ENCODE data around the gene USF1.
"Not testable (repeated sequence)": the region's sequence is repeated elsewhere in the genome, so short reads cannot be mapped to it uniquely, and the experiment has no call there.

USF1 gene

GRCh38 chr1:161019751-161020495 lies 25.9 kb downstream of the USF1 start:
- peak; percentile 45 for DNase-seq (ENCODE audit: low spot score)

DNA sequence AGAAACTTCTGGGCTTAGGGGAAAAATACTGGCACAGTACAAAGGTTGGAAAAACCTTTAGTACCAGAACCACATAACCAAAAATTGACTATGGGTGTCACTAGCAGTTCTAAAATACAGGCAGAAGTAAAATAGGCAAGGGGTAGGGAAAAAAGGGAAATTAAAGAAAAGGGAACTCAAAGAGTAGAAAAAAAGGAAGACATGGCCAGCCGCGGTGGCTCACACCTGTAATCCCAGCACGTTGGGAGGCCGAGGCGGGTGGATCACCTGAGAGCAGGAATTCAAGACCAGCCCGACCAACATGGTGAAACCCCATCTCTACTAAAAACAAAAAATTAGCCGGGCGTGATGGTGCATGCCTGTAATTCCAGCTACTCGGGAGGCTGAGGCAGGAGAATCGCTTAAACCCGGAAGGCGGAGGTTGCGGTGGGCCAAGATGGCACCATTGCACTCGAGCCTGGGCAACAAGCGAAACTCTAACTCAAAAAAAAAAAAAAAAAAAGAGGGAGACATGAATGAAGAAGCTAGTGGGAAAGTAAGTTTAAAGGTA lies 26.6 kb downstream of the USF1 start:
- DNase-seq (ENCODE audit: low spot score) = not testable (repeated sequence)

DNA sequence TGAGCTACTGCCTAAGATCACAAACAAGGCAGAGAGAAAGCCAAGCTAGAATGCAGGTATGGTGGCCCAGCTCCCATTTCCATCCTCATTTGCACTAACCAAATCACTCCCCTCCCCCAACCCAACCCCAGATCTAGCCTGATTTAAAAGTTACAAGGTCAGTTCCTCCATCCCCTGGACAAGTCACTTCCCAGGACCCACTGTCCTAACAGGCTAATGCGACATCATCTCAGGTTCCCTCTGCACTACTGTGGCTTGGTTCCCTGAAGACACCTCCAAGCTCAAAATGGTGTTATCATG lies 27.2 kb downstream of the USF1 start:
- DNase-seq (ENCODE audit: low spot score) = no peak

- DNase-seq (ENCODE audit: low spot score) = no peak
Observed at GRCh38 chr1:161017756-161018630, 27.8 kb downstream of the USF1 start.

- DNase-seq (ENCODE audit: low spot score) = not testable (repeated sequence)
Observed at GRCh38 chr1:161017181-161017580, 28.6 kb downstream of the USF1 start.

DNA sequence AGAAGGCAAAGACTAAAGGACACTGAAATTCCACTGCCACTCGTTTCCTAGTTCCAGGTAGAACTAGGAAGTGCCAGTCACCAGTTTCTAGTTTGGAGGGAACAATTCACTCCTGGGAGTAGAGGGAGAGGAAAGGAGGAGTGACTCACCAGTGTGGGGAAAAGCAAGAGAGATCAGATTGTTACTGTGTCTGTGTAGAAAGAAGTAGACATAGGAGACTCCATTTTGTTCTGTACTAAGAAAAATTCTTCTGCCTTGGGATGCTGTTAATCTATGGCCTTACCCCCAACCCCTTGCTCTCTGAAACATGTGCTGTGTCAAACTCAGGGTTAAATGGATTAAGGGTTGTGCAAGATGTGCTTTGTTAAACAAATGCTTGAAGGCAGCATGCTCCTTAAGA lies 29.1 kb downstream of the USF1 start:
- DNase-seq (ENCODE audit: low spot score) = not testable (repeated sequence)

GRCh38 chr1:161013488-161014230 lies 32.1 kb downstream of the USF1 start:
- peak; percentile 79 for DNase-seq (ENCODE audit: low spot score)

GRCh38 chr1:161013131-161013487 lies 32.7 kb downstream of the USF1 start:
- DNase-seq (ENCODE audit: low spot score) = no peak

GRCh38 chr1:161012420-161012819 lies 33.4 kb downstream of the USF1 start:
- DNase-seq (ENCODE audit: low spot score) = no peak

- DNase-seq (ENCODE audit: low spot score) = no peak
Observed at GRCh38 chr1:161009602-161010211, 36.1 kb downstream of the USF1 start.

GRCh38 chr1:161008869-161009510 lies 36.8 kb downstream of the USF1 start:
- DNase-seq (ENCODE audit: low spot score) = no peak

GRCh38 chr1:161007369-161007768 lies 38.4 kb downstream of the USF1 start:
- no peak for DNase-seq (ENCODE audit: low spot score)

GRCh38 chr1:161006563-161006962 lies 39.2 kb downstream of the USF1 start:
- no peak for DNase-seq (ENCODE audit: low spot score)

GRCh38 chr1:161001525-161001924 lies 44.3 kb downstream of the USF1 start:
- DNase-seq (ENCODE audit: low spot score) = no peak

GRCh38 chr1:161000736-161001480 lies 44.9 kb downstream of the USF1 start:
- DNase-seq (ENCODE audit: low spot score) = no peak

GRCh38 chr1:160999376-160999775 lies 46.4 kb downstream of the USF1 start:
- no peak for DNase-seq (ENCODE audit: low spot score)

DNA sequence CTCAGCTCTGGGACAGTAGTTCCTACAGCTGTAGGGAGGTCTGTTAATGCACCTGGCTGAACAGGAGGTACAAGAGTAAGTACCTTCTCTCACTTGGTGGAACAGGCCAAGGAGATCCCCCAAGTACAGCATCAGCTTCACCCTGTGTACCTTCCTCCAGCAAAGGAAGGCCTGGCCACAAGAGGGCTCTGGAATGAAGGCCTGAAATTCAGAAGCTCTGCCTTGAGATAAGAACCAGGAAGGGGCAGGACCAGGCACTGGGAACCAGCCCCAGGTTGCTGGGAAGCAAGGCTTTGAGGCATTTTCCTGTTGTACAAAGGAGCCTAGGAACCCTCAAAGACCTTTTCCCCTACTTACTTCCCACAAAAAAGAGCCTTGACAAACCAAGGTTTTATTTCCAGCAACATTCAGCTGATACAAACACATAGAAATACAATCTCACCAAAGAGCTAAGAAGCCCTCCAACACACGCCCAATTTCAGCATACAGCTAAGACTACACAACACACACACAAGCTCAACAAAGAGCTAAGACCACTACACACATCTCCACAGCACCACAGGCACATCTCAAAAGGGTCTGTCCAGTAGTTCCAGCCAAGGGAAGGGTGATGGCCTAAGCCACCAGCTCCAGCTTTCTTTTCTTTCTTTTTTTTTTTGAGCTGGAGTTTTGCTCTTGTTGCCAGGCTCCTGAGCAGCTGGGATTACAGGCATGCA lies 48.3 kb downstream of the USF1 start:
- peak; percentile 64 for DNase-seq (ENCODE audit: low spot score)

GRCh38 chr1:160996178-160996577 lies 49.6 kb downstream of the USF1 start:
- no peak for DNase-seq (ENCODE audit: low spot score)

- DNase-seq (ENCODE audit: low spot score) = peak; percentile 32
Observed at GRCh38 chr1:160993544-160994193, 52.1 kb downstream of the USF1 start.

DNA sequence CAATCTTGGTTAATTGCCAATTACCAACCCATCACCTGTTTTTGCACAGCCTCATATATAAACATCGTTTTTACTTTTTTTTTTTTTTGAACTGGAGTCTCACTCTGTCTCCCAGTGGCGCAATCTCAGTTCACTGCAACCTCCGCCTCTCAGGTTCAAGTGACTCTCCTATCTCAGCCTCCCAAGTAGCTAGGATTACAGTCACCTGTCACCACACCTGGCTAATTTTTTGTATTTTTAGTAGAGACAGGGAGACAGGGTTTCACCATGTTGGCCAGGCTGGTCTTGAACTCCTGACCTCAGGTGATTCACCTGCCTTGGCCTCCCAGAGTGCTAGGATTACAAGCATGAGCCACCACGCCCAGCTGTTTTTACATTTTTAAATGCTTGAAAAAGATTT lies 53.7 kb downstream of the USF1 start:
- not testable (repeated sequence) for DNase-seq (ENCODE audit: low spot score)

Data from pons (tissue), 1 donor.